Measurements from ENCODE around the gene FBXW8. TPM values are rescaled to one million over a fixed set of nuclear protein-coding genes. Genes with fewer than 3 reads are reported as not detected.

The FBXW8 gene
- total RNA-seq, 1 experiment from 2014 or later: 15.6 TPM

- TF ChIP-seq PRDM15 (CRISPR knock-in tag; IDR thresholded peaks at IDR 0.05) (no peak), ZNF219 (CRISPR knock-in tag; IDR thresholded peaks at IDR 0.05; ENCODE audit: borderline replicate concordance) (no peak), ZNF512 (CRISPR knock-in tag; IDR thresholded peaks at IDR 0.05; ENCODE audit: borderline replicate concordance) (no peak)
Measured at GRCh38 chr12:116990329-116990728, 79.6 kb downstream of the FBXW8 start (continued).

- no peak for DNase-seq (ENCODE audit: low spot score)
- Mint-ChIP-seq H3K4me1 (no peaks in the 10 kb centered on the region), H3K4me3 (no peak overlapping the region), H3K27me3 (ENCODE audit: low read depth) (no peaks in the 10 kb centered on the region), H3K27ac (no peak overlapping the region), H3K9me3 (no peaks in the 10 kb centered on the region), H3K36me3 (peaks cover 10% of the 10 kb centered on the region; the same call in 1 of the 2 replicates)
- ATAC-seq: no peak
- CTCF ChIA-PET: interaction anchor here (0.9 to 1.1 kb wide), 2 partner anchors 8 to 680 kb away, joined by 3 read pairs; no protein-coding TSS in a partner anchor
- TF ChIP-seq ZNF671 (CRISPR knock-in tag; IDR thresholded peaks at IDR 0.05): no peak
- TF ChIP-seq ZNF281 (CRISPR knock-in tag; IDR thresholded peaks at IDR 0.05): no peak
- TF ChIP-seq ATF3 (CRISPR knock-in tag; conservative IDR thresholded peaks at IDR 0.05): no peak
- no peak for TF ChIP-seq CREB1 (CRISPR knock-in tag; IDR thresholded peaks at IDR 0.05)
- TF ChIP-seq ZNF512 (CRISPR knock-in tag; IDR thresholded peaks at IDR 0.05; ENCODE audit: borderline replicate concordance): no peak
- no peak for TF ChIP-seq ZNF138 (CRISPR knock-in tag; conservative IDR thresholded peaks at IDR 0.05)
- no peak for TF ChIP-seq ESRRA (CRISPR knock-in tag; IDR thresholded peaks at IDR 0.05; ENCODE audit: borderline replicate concordance)
- TF ChIP-seq CBFB (CRISPR knock-in tag; IDR thresholded peaks at IDR 0.05; ENCODE audit: low read depth): no peak
- no peak for TF ChIP-seq ELF4 (CRISPR knock-in tag; IDR thresholded peaks at IDR 0.05; ENCODE audit: low read depth)
- TF ChIP-seq IRF2 (CRISPR knock-in tag; IDR thresholded peaks at IDR 0.05; ENCODE audit: borderline replicate concordance, low read depth): no peak
- POLR2A ChIA-PET: no interaction called here
Measured at GRCh38 chr12:116990971-116991966, 80.5 kb downstream of the FBXW8 start.

Measured in WTC11 (cell line).